Epithelial cell of proximal tubule (primary cell): ENCODE data around the gene PODNL1. TPM values are rescaled to one million over a fixed set of nuclear protein-coding genes. Genes with fewer than 3 reads are reported as not detected.
A peak's percentile ranks its signal among the peaks of the same experiment; 100 is the strongest.

Experiments
- DNase-seq: peaks from one replicate; pipeline ENCODE4 v3.0.0-alpha.2; 2011; ENCODE audit warnings: low read depth
- H3K4me3 ChIP-seq: 2 replicates; pipeline ENCODE4 v1.5.1; 2011; ENCODE audit warnings: low read depth, mild to moderate bottlenecking, low read length
- CTCF ChIP-seq: conservative IDR thresholded peaks from 2 replicates; pipeline ENCODE4 v1.5.1; 2012; ENCODE audit warnings: low read depth, mild to moderate bottlenecking, low read length
- total RNA-seq: library from RNA; depleted of rRNA; stranded (reverse); fragments of >200 nt; gene quantifications from 2 replicates; pipeline ENCODE4 v1.2.3, GENCODE V29; 2015

Gene PODNL1
- total RNA-seq, 1 donor from 2014 or later: 0.46 TPM

DNA sequence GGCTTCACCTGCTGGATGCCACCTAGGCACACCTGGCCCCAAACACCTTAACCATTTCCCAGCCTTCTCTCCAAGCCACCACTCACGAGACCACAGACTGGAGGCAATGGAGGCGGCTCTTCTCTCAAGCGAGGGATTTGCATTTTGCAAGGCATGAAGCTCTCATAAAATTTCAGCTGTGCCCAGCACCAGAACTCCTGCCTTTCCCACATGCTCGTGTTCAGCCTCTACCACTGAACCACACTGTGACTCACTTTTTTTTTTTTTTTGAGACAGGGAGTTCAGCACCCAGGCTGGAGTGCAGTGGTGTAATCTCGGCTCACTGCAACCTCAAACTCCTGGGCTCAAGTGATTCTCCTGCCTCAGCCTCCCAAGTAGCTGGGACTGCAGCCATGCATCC is 50.7 kb downstream of the PODNL1 start:
- DNase-seq: no peak
- TF ChIP-seq CTCF: no peak
- no peak overlapping the region for H3K4me3 ChIP-seq

DNA sequence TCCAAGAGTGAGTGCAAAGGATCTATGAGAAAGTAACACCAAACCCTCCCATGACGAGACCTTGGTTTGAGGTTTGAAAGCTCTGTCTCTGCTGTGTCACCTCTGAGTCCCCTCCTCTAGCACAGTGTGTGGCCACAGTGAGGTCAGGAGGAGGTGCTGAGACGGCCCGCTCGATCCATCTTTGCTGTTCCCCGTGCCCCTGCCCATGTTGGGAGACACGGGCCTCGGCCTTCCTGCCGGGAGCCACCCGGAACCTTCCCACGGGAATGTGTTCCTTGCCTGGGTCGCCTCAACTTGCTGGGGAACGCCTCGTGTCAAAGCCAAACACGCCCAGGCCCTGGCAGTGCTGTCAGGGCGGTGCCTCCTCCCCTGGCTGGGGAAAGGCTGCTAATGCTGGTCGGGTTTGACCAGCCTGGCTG is 51.2 kb downstream of the PODNL1 start:
- TF ChIP-seq CTCF: no peak
- no peak overlapping the region for H3K4me3 ChIP-seq
- no peak for DNase-seq

- DNase-seq: no peak
- no peak for TF ChIP-seq CTCF
- H3K4me3 ChIP-seq: no peak overlapping the region
Observed at GRCh38 chr19:13885826-13886365, 52.3 kb downstream of the PODNL1 start.

- TF ChIP-seq CTCF: no peak
- peak overlapping the region; percentile 13 for H3K4me3 ChIP-seq
- DNase-seq: no peak
Observed at GRCh38 chr19:13884726-13885591, 53.3 kb downstream of the PODNL1 start.

- H3K4me3 ChIP-seq: no peak overlapping the region
- no peak for DNase-seq
- TF ChIP-seq CTCF: peak; percentile 31
Observed at GRCh38 chr19:13883516-13884064, 54.6 kb downstream of the PODNL1 start.

GRCh38 chr19:13882836-13883235 is 55.4 kb downstream of the PODNL1 start:
- no peak for DNase-seq
- no peak for TF ChIP-seq CTCF
- no peak overlapping the region for H3K4me3 ChIP-seq
